Ishikawa (cell line): Measurements from ENCODE around the gene CAPZB.

Experiments used
- CEBPB ChIP-seq: IDR thresholded peaks from 2 replicates; pipeline ENCODE4 v1.6.1; 2012
- EP300 ChIP-seq: IDR thresholded peaks from 2 replicates; pipeline ENCODE4 v1.6.1; 2012; ENCODE audit warnings: borderline replicate concordance
- FOXM1 ChIP-seq: IDR thresholded peaks from 2 replicates; pipeline ENCODE4 v1.6.1; 2012; ENCODE audit warnings: low read depth, borderline replicate concordance
- TAF1 ChIP-seq: IDR thresholded peaks from 2 replicates; pipeline ENCODE4 v1.6.1; 2012; ENCODE audit warnings: low read depth, mild to moderate bottlenecking
- YY1 ChIP-seq: IDR thresholded peaks from 2 replicates; pipeline ENCODE4 v1.6.1; 2012; ENCODE audit warnings: low read depth

- TF ChIP-seq FOXM1 (no peak), CEBPB (no peak), YY1 (no peak), TAF1 (no peak), EP300 (no peak)
Measured at GRCh38 chr1:19372602-19373001, 112.7 kb downstream of the CAPZB start.
